IMR-90 (cell line): ENCODE measurements around the gene KLHL14. TPM values are rescaled to one million over a fixed set of nuclear protein-coding genes. Genes with fewer than 3 reads are reported as not detected.

Source experiments
- ATAC-seq: fragments of 200-7000 bp; cut with Tn5 transposase; 2 replicates; pipeline ENCODE4 v1.9.1; 2020; ENCODE audit warnings: low read depth, mild to moderate bottlenecking, moderate library complexity
- BruUV-seq: library from RNA; stranded (reverse); fragments of 400-500 nt; replicated peaks from 2 replicates; lab custom pipeline; 2021; lab: Mats Ljungman, UMichigan
- CTCF ChIA-PET: fragments of 300-600 bp; formaldehyde crosslinking; extraction: SDS; loops from one replicate; lab custom pipeline; 2021; ENCODE audit warnings: antibody characterized with exemption; lab: Yijun Ruan, JAX
- POLR2A ChIA-PET: fragments of 300-600 bp; sonication (Branson Sonifier 250); formaldehyde crosslinking; loops from one replicate; lab custom pipeline; 2022; ENCODE audit warnings: antibody characterized with exemption; ENCODE audit not compliant: unreplicated experiment; lab: Charles Lee
- DNase-seq: peaks from one replicate; pipeline ENCODE4 v3.0.0; 2013
- H2AFZ ChIP-seq: replicated peaks from 2 replicates; pipeline ENCODE3; 2013; ENCODE audit warnings: low read length, mild to moderate bottlenecking; ENCODE audit not compliant: poor library complexity
- H2AK5ac ChIP-seq: 2 replicates; pipeline ENCODE4 v1.6.1; 2013; ENCODE audit warnings: low read depth, low read length, inconsistent platforms
- H2AK9ac ChIP-seq: replicated peaks from 2 replicates; pipeline ENCODE3; 2013; ENCODE audit warnings: mild to moderate bottlenecking, low read depth, low read length, moderate library complexity; ENCODE audit not compliant: poor library complexity
- H2BK120ac ChIP-seq: 2 replicates; pipeline ENCODE4 v1.6.1; 2013; ENCODE audit warnings: low read depth, low read length, inconsistent platforms
- H2BK15ac ChIP-seq: 3 replicates; pipeline ENCODE4 v1.6.1; 2013; ENCODE audit warnings: low read depth, low read length, inconsistent platforms
- H2BK20ac ChIP-seq: 2 replicates; pipeline ENCODE4 v1.6.1; 2013; ENCODE audit warnings: low read depth, mild to moderate bottlenecking, inconsistent platforms, low read length, moderate library complexity
- H2BK5ac ChIP-seq: 2 replicates; pipeline ENCODE4 v1.6.1; 2013; ENCODE audit warnings: mild to moderate bottlenecking, low read depth, low read length, inconsistent platforms; ENCODE audit not compliant: poor library complexity, severe bottlenecking
- H3K14ac ChIP-seq: replicated peaks from 2 replicates; pipeline ENCODE4 v1.6.1; 2013; ENCODE audit warnings: low read depth, low read length, inconsistent platforms
- H3K18ac ChIP-seq: 2 replicates; pipeline ENCODE4 v1.6.1; 2013; ENCODE audit warnings: low read depth, low read length, control low read depth
- H3K23ac ChIP-seq: 2 replicates; pipeline ENCODE4 v1.6.1; 2013; ENCODE audit warnings: low read depth, low read length, inconsistent platforms
- H3K27ac ChIP-seq: 2 replicates; pipeline ENCODE4 v1.5.1; 2013; ENCODE audit warnings: mild to moderate bottlenecking, control low read depth, low read length; ENCODE audit not compliant: insufficient read depth
- H3K27me3 ChIP-seq: 2 replicates; pipeline ENCODE4 v1.6.1; 2013; ENCODE audit warnings: low read length; ENCODE audit not compliant: control insufficient read depth, insufficient read depth
- H3K36me3 ChIP-seq: 2 replicates; pipeline ENCODE4 v1.6.1; 2013; ENCODE audit warnings: low read length, mixed read lengths; ENCODE audit not compliant: control insufficient read depth, insufficient read depth
- H3K4ac ChIP-seq: 2 replicates; pipeline ENCODE4 v1.6.1; 2013; ENCODE audit warnings: low read depth, low read length, inconsistent platforms
- H3K4me1 ChIP-seq: 2 replicates; pipeline ENCODE4 v1.6.1; 2013; ENCODE audit warnings: low read length, mixed read lengths; ENCODE audit not compliant: control insufficient read depth, insufficient read depth
- H3K4me2 ChIP-seq: 2 replicates; pipeline ENCODE4 v1.6.1; 2013; ENCODE audit warnings: low read depth, mild to moderate bottlenecking, control low read depth, low read length, moderate library complexity
- H3K4me3 ChIP-seq: 2 replicates; pipeline ENCODE4 v1.5.1; 2013; ENCODE audit warnings: low read depth, mild to moderate bottlenecking, control low read depth, low read length, moderate library complexity; ENCODE audit not compliant: insufficient read depth
- H3K56ac ChIP-seq: 2 replicates; pipeline ENCODE4 v1.6.1; 2013; ENCODE audit warnings: low read length, inconsistent platforms; ENCODE audit not compliant: insufficient read depth; ENCODE audit errors: extremely low read depth
- H3K79me1 ChIP-seq, 2 experiments: 2 replicates each; pipeline ENCODE4 v1.6.1; 2013; ENCODE audit warnings: low read length in 2 of 2, inconsistent platforms in 1 of 2, low read depth in 1 of 2
- H3K9ac ChIP-seq: 2 replicates; pipeline ENCODE4 v1.6.1; 2013; ENCODE audit warnings: low read depth, low read length, control low read depth
- H3K9me1 ChIP-seq: 2 replicates; pipeline ENCODE4 v1.6.1; 2013; ENCODE audit warnings: low read length, inconsistent platforms; ENCODE audit not compliant: insufficient read depth
- H3K9me3 ChIP-seq: 2 replicates; pipeline ENCODE4 v1.6.1; 2013; ENCODE audit warnings: low read length; ENCODE audit not compliant: control insufficient read depth, insufficient read depth
- H4K20me1 ChIP-seq: 2 replicates; pipeline ENCODE4 v1.6.1; 2013; ENCODE audit warnings: low read length, inconsistent platforms; ENCODE audit not compliant: insufficient read depth
- H4K5ac ChIP-seq: 2 replicates; pipeline ENCODE4 v1.6.1; 2013; ENCODE audit warnings: mild to moderate bottlenecking, low read depth, low read length, control low read depth
- H4K8ac ChIP-seq, 2 experiments: 2 replicates each; pipeline ENCODE4 v1.6.1; 2013; ENCODE audit warnings: low read depth in 2 of 2, low read length in 2 of 2, control low read depth in 1 of 2, inconsistent platforms in 1 of 2
- H4K91ac ChIP-seq: 2 replicates; pipeline ENCODE4 v1.6.1; 2013; ENCODE audit warnings: low read depth, low read length, inconsistent platforms; ENCODE audit not compliant: insufficient read depth
- CEBPB ChIP-seq: IDR thresholded peaks from 2 replicates; pipeline ENCODE4 v1.6.1; 2012; ENCODE audit warnings: low read depth, low read length, improper control_type of control experiment
- FOS ChIP-seq: fragments of 150-350 bp; IDR thresholded peaks from 2 replicates; pipeline ENCODE4 v1.6.1; 2016; ENCODE audit warnings: low read depth, low read length
- MAFK ChIP-seq: IDR thresholded peaks from 2 replicates; pipeline ENCODE4 v1.6.1; 2012; ENCODE audit warnings: low read depth, low read length, improper control_type of control experiment
- MAZ ChIP-seq: IDR thresholded peaks from 2 replicates; pipeline ENCODE4 v1.6.1; 2012; ENCODE audit warnings: low read depth, mild to moderate bottlenecking, low read length, improper control_type of control experiment, moderate library complexity, borderline replicate concordance
- MXI1 ChIP-seq: IDR thresholded peaks from 2 replicates; pipeline ENCODE4 v1.6.1; 2012; ENCODE audit warnings: low read depth, mild to moderate bottlenecking, low read length, moderate library complexity, borderline replicate concordance
- NFE2L2 ChIP-seq: fragments of 150-350 bp; IDR thresholded peaks from 2 replicates; pipeline ENCODE4 v1.6.1; 2016; ENCODE audit warnings: low read depth, mild to moderate bottlenecking, low read length
- POLR2A ChIP-seq: IDR thresholded peaks from 2 replicates; pipeline ENCODE4 v1.6.1; 2012; ENCODE audit warnings: mild to moderate bottlenecking, low read depth, low read length
- RAD21 ChIP-seq: IDR thresholded peaks from 2 replicates; pipeline ENCODE4 v1.6.1; 2012; ENCODE audit warnings: low read length, improper control_type of control experiment
- RCOR1 ChIP-seq: IDR thresholded peaks from 2 replicates; pipeline ENCODE4 v1.6.1; 2012; ENCODE audit warnings: mild to moderate bottlenecking, low read length, improper control_type of control experiment; ENCODE audit not compliant: insufficient replicate concordance
- RFX5 ChIP-seq: IDR thresholded peaks from 2 replicates; pipeline ENCODE4 v1.8.0; 2012; ENCODE audit warnings: low read depth, mild to moderate bottlenecking, low read length, moderate library complexity
- SMC3 ChIP-seq: fragments of 150-350 bp; IDR thresholded peaks from 2 replicates; pipeline ENCODE4 v1.6.1; 2016; ENCODE audit warnings: low read depth, mild to moderate bottlenecking, antibody characterized with exemption, low read length, moderate library complexity
- WGBS, 2 experiments: methylation state at CpG; one replicate each; pipeline versions ENCODE4 v1.1.5 to v1.1.7; 2013; ENCODE audit warnings: missing lambda C conversion rate in 2 of 2; ENCODE audit not compliant: insufficient read length in 1 of 2; ENCODE audit errors: extremely low coverage in 2 of 2; 5-methylcytosine and 5-hydroxymethylcytosine counted together
- dilution Hi-C: fragments of 300-500 bp; cut with HindIII; formaldehyde crosslinking; loops from one replicate; pipeline ENCODE4 v1.14.3; 2018; ENCODE audit warnings: low sequenced_read_pairs; ENCODE audit not compliant: unreplicated experiment
- in situ Hi-C: fragments of 300-500 bp; cut with MboI; formaldehyde crosslinking; loops from 3 replicates; pipeline ENCODE4 v1.14.3; 2019; ENCODE audit warnings: low sequenced_read_pairs, inconsistent platforms, mixed read lengths
- intact Hi-C: fragments of 100-400 bp; cut with micrococcal nuclease; formaldehyde crosslinking; loops from 2 replicates; pipeline ENCODE4 v1.10.0; 2022
- polyA plus RNA-seq, 3 experiments: library from polyadenylated mRNA; depleted of rRNA; stranded (reverse); fragments of >200 nt; gene quantifications; 2 replicates each; pipeline ENCODE4 v1.2.3, GENCODE V29; 2012; ENCODE audit warnings: low replicate concordance in 1 of 3
- total RNA-seq: library from RNA; depleted of rRNA; stranded (reverse); fragments of >200 nt; gene quantifications from 2 replicates; pipeline ENCODE4 v1.2.3, GENCODE V29; 2012
- TF ChIP-seq, protein P1 (sequence below): conservative IDR thresholded peaks from 2 replicates; pipeline ENCODE4 v1.5.1; 2012; ENCODE audit warnings: mild to moderate bottlenecking, low read depth, low read length, improper control_type of control experiment

Gene KLHL14
- total and polyA plus RNA-seq, 2 of the 4 experiments (the other 2 are of a cell fraction): not detected

DNA sequence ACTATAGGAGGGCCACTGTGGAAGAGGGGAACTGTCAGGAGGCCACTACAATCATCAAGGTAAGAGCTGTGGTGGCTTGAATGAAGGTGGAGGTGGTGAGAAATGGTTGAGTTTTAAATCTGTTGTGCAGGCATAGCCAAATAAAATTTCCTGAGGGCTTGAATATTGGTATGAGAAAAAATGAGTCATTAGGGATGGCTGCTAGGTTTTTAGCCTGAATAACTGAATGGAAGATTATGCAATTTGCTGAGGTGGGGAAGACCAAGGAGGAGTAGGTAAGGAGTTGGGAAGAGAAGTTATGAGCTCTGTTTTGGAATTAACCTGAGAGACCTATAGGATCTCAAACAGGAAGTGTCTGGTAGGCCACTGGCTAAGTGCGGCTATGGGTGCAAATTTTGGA, 84.0 kb downstream of the KLHL14 start:
- H3K9me1 ChIP-seq: no peaks in the 10 kb centered on the region

More for the DNA sequence above, 84.0 kb downstream of the KLHL14 start:
- H3K14ac ChIP-seq: no peak overlapping the region
- TF ChIP-seq SMC3 (no peak), POLR2A (no peak), NFE2L2 (no peak), RFX5 (no peak), MAZ (no peak), MAFK (no peak), FOS (no peak), RAD21 (no peak), CEBPB (no peak), RCOR1 (no peak), MXI1 (no peak)
- TF ChIP-seq, protein P1, sequence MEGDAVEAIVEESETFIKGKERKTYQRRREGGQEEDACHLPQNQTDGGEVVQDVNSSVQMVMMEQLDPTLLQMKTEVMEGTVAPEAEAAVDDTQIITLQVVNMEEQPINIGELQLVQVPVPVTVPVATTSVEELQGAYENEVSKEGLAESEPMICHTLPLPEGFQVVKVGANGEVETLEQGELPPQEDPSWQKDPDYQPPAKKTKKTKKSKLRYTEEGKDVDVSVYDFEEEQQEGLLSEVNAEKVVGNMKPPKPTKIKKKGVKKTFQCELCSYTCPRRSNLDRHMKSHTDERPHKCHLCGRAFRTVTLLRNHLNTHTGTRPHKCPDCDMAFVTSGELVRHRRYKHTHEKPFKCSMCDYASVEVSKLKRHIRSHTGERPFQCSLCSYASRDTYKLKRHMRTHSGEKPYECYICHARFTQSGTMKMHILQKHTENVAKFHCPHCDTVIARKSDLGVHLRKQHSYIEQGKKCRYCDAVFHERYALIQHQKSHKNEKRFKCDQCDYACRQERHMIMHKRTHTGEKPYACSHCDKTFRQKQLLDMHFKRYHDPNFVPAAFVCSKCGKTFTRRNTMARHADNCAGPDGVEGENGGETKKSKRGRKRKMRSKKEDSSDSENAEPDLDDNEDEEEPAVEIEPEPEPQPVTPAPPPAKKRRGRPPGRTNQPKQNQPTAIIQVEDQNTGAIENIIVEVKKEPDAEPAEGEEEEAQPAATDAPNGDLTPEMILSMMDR: no peak
- in situ Hi-C loops: no loop called here
- H3K79me1 ChIP-seq: no peaks in the 10 kb centered on the region
- no peak overlapping the region for H2AFZ ChIP-seq
- no peak overlapping the region for H2BK20ac ChIP-seq
- H2AK9ac ChIP-seq: no peak overlapping the region
- no peak overlapping the region for H3K27ac ChIP-seq
- BruUV-seq: no TSS peak
- H3K4ac ChIP-seq: no peak overlapping the region
- no peak overlapping the region for H3K9ac ChIP-seq
- H2AK5ac ChIP-seq: no peak overlapping the region
- no peak overlapping the region for H3K23ac ChIP-seq
- no peak overlapping the region for H2BK15ac ChIP-seq
- no peaks in the 10 kb centered on the region for H3K4me1 ChIP-seq
- H2BK5ac ChIP-seq: no peak overlapping the region
- no peak overlapping the region for H3K18ac ChIP-seq
- H4K20me1 ChIP-seq: no peaks in the 10 kb centered on the region
- H2BK120ac ChIP-seq: no peak overlapping the region
- H4K5ac ChIP-seq: no peak overlapping the region
- WGBS, 2 experiments: no CpG with 5 or more reads among the region's 1 CpG
- no peak for ATAC-seq
- no peaks in the 10 kb centered on the region for H3K9me3 ChIP-seq
- dilution Hi-C loops: no loop called here
- H3K4me3 ChIP-seq: no peak overlapping the region
- no peak overlapping the region for H4K91ac ChIP-seq
- ChIA-PET CTCF (no interaction called here), POLR2A (no interaction called here)
- intact Hi-C loops: no loop called here
- H3K27me3 ChIP-seq: no peaks in the 10 kb centered on the region
- H4K8ac ChIP-seq: no peak overlapping the region
- H3K56ac ChIP-seq: no peak overlapping the region
- no peak overlapping the region for H3K4me2 ChIP-seq
- no peak for DNase-seq
- H3K36me3 ChIP-seq: no peaks in the 10 kb centered on the region
